ENCODE data around the gene ZGLP1.

Gene ZGLP1

GRCh38 chr19:10317857-10318462 is 8.3 kb upstream of the ZGLP1 start:
- Histone ChIP-seq H3K4me1 (ENCODE audit: control insufficient read depth in 1 of 2, insufficient read depth in 1 of 2, low read depth in 1 of 2, low read length in 1 of 2) (peaks cover 10 to 11% of the 10 kb centered on the region in 2 experiments), H3K36me3 (peaks cover 71% of the 10 kb centered on the region), H3K27ac (peak overlapping the region; percentile 52), H3K4me3 (ENCODE audit: low read depth in 1 of 2, low read length in 1 of 2) (no peak overlapping the region), H3K27me3 (peaks cover 8% of the 10 kb centered on the region), H3K9me3 (no peaks in the 10 kb centered on the region)
- TF ChIP-seq CTCF (IDR thresholded peaks at IDR 0.05) = no peak

GRCh38 chr19:10317045-10317856 is 7.6 kb upstream of the ZGLP1 start:
- Histone ChIP-seq H3K27me3 (peaks cover 8% of the 10 kb centered on the region), H3K4me1 (ENCODE audit: control insufficient read depth in 1 of 2, insufficient read depth in 1 of 2, low read depth in 1 of 2, low read length in 1 of 2) (peaks cover 10 to 11% of the 10 kb centered on the region in 2 experiments), H3K36me3 (peaks cover 64% of the 10 kb centered on the region), H3K9me3 (no peaks in the 10 kb centered on the region), H3K4me3 (ENCODE audit: low read depth in 1 of 2, low read length in 1 of 2) (no peak overlapping the region), H3K27ac (peak overlapping the region; percentile 52)
- no peak for TF ChIP-seq CTCF (IDR thresholded peaks at IDR 0.05)

GRCh38 chr19:10316229-10317044 is 6.8 kb upstream of the ZGLP1 start:
- Histone ChIP-seq H3K9me3 (no peaks in the 10 kb centered on the region), H3K36me3 (peaks cover 56% of the 10 kb centered on the region), H3K4me1 (ENCODE audit: control insufficient read depth in 1 of 2, insufficient read depth in 1 of 2, low read depth in 1 of 2, low read length in 1 of 2) (peaks cover 10 to 11% of the 10 kb centered on the region in 2 experiments), H3K27ac (peak overlapping the region; percentile 52), H3K4me3 (ENCODE audit: low read depth in 1 of 2, low read length in 1 of 2) (peak overlapping the region; percentile 67 to 73), H3K27me3 (peaks cover 8% of the 10 kb centered on the region)
- no peak for TF ChIP-seq CTCF (IDR thresholded peaks at IDR 0.05)

GRCh38 chr19:10315335-10316214 is 6.0 kb upstream of the ZGLP1 start, which contains the start of gene FDX2:
Gene FDX2, minus strand, starts transcription at chr19:10316015. Its CDS starts 19 bp downstream, at chr19:10315996.
- Histone ChIP-seq H3K36me3 (peaks cover 47% of the 10 kb centered on the region), H3K27ac (peak within 1 kb of the TSS; percentile 52), H3K9me3 (no peaks in the 10 kb centered on the region), H3K27me3 (peaks cover 8% of the 10 kb centered on the region), H3K4me1 (ENCODE audit: control insufficient read depth in 1 of 2, insufficient read depth in 1 of 2, low read depth in 1 of 2, low read length in 1 of 2) (peaks cover 10 to 11% of the 10 kb centered on the region in 2 experiments), H3K4me3 (ENCODE audit: low read depth in 1 of 2, low read length in 1 of 2) (peak within 1 kb of the TSS; percentile 67 to 73)
- TF ChIP-seq CTCF (IDR thresholded peaks at IDR 0.05) = no peak

GRCh38 chr19:10306327-10306726 is 3.3 kb downstream of the ZGLP1 start:
- Histone ChIP-seq H3K9me3 (no peaks in the 10 kb centered on the region), H3K36me3 (no peaks in the 10 kb centered on the region), H3K27ac (no peak overlapping the region), H3K27me3 (no peaks in the 10 kb centered on the region), H3K4me3 (ENCODE audit: low read depth in 1 of 2, low read length in 1 of 2) (no peak overlapping the region), H3K4me1 (ENCODE audit: control insufficient read depth in 1 of 2, insufficient read depth in 1 of 2, low read depth in 1 of 2, low read length in 1 of 2) (peaks cover 9 to 15% of the 10 kb centered on the region in 2 experiments)
- TF ChIP-seq CTCF (IDR thresholded peaks at IDR 0.05) = no peak

Data from neutrophil (primary cell).